Right lobe of liver (tissue), 6 donors: ENCODE results near the gene PPP1R15B. TPM values are rescaled to one million over a fixed set of nuclear protein-coding genes. Genes with fewer than 3 reads are reported as not detected.

ENCODE experiments used
- ATAC-seq, 4 donors: fragments of 200-7000 bp; cut with Tn5 transposase; one replicate each; pipeline ENCODE4 v1.9.1; 2020; ENCODE audit warnings: mild to moderate bottlenecking in 4 of 4, moderate library complexity in 4 of 4
- DNase-seq, 3 donors: peaks; one replicate each; pipeline ENCODE4 v3.0.0-alpha.2; 2020
- H3K27ac ChIP-seq, 3 donors: fragments of 200-600 bp; one replicate each; pipeline ENCODE4 v1.8.0; 2022
- H3K27me3 ChIP-seq, 2 donors: fragments of 200-600 bp; one replicate each; pipeline ENCODE4 v1.8.0; 2022
- H3K36me3 ChIP-seq, 4 donors: fragments of 200-600 bp; sonication (generic) in 1 of 4; one replicate each; pipeline versions ENCODE4 v1.5.1 to v1.8.0; 2017 to 2022; ENCODE audit warnings: control low read depth in 1 of 4
- H3K4me1 ChIP-seq, 4 donors: fragments of 200-600 bp; sonication (generic) in 1 of 4; one replicate each; pipeline versions ENCODE4 v1.5.1 to v1.8.0; 2017 to 2022; ENCODE audit warnings: control low read depth in 1 of 4
- H3K4me3 ChIP-seq, 3 donors: fragments of 200-600 bp; one replicate each; pipeline ENCODE4 v1.8.0; 2022
- H3K9me3 ChIP-seq, 4 donors: fragments of 200-600 bp; sonication (generic) in 1 of 4; one replicate each; pipeline versions ENCODE4 v1.5.1 to v1.8.0; 2017 to 2022; ENCODE audit warnings: control low read depth in 1 of 4
- POLR2A ChIP-seq: fragments of 450-650 bp; IDR thresholded peaks from one replicate; pipeline ENCODE4 v1.6.1; 2017; ENCODE audit warnings: antibody characterized with exemption, mild to moderate bottlenecking
- WGBS: methylation state at CpG from one replicate; pipeline ENCODE4 v1.1.6; 2018; ENCODE audit warnings: low coverage, low lambda C conversion rate; ENCODE audit not compliant: insufficient coverage; ENCODE audit errors: missing lambda C conversion rate; 5-methylcytosine and 5-hydroxymethylcytosine counted together
- intact Hi-C, 2 donors: fragments of 100-400 bp; cut with DNase I; formaldehyde crosslinking; loops; one replicate each; pipeline versions ENCODE4 v1.11.2 to v1.14.1; 2022
- total RNA-seq, 6 experiments: library from RNA; depleted of rRNA in 2 of 6; stranded (reverse); fragments of >200 nt in 2 of 6; fragmentation: NEBNext Ultra II Directional in 3 of 6; extraction: Animal tissue kit (Norgen Biotek cat#: 25700) in 3 of 6; gene quantifications; one replicate each; pipeline versions ENCODE4 v1.1.0 to v1.2.4, GENCODE V29; 2016 to 2023
- TF ChIP-seq, protein P1 (sequence below), 4 donors: fragments of 200-600 bp in 3 of 4; fragments of 450-650 bp in 1 of 4; IDR thresholded peaks; one replicate each; pipeline versions ENCODE4 v1.5.1 to v1.8.0; 2016 to 2022; ENCODE audit warnings: antibody characterized with exemption in 4 of 4, mild to moderate bottlenecking in 2 of 4
- donor health status: DM: no; HTN: yes; CAD: no.
- donor health status: DM: no; HTN: no; CAD: no.
- donor health status: DM: no; HTN: no; CAD: no.
- donor health status: DM: no; HTN: yes; CAD: no.
- donor health status: DM: no; HTN: yes; CAD: no.

PPP1R15B gene
- total RNA-seq, 6 experiments from 2014 or later, result 28.6 to 43.6 (median 34.3) TPM

GRCh38 chr1:204446413-204447111 is 34.9 kb upstream of the PPP1R15B start:
- Histone ChIP-seq H3K4me1 (peaks cover 0 to 26% (median 9%) of the 10 kb centered on the region in 4 donors), H3K27ac (no peak overlapping the region), H3K36me3 (peaks cover 0 to 2% (median 0%) of the 10 kb centered on the region in 4 donors), H3K9me3 (no peaks in the 10 kb centered on the region), H3K4me3 (no peak overlapping the region), H3K27me3 (no peaks in the 10 kb centered on the region)
- WGBS, result 17% methylated on average over 1 of the region's 11 CpGs
- TF ChIP-seq POLR2A, result no peak
- TF ChIP-seq, protein P1, sequence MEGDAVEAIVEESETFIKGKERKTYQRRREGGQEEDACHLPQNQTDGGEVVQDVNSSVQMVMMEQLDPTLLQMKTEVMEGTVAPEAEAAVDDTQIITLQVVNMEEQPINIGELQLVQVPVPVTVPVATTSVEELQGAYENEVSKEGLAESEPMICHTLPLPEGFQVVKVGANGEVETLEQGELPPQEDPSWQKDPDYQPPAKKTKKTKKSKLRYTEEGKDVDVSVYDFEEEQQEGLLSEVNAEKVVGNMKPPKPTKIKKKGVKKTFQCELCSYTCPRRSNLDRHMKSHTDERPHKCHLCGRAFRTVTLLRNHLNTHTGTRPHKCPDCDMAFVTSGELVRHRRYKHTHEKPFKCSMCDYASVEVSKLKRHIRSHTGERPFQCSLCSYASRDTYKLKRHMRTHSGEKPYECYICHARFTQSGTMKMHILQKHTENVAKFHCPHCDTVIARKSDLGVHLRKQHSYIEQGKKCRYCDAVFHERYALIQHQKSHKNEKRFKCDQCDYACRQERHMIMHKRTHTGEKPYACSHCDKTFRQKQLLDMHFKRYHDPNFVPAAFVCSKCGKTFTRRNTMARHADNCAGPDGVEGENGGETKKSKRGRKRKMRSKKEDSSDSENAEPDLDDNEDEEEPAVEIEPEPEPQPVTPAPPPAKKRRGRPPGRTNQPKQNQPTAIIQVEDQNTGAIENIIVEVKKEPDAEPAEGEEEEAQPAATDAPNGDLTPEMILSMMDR (IDR thresholded peaks at IDR 0.05), result peak; percentile 64 to 85 (median 84)
- peak; percentile 70 to 76 (median 74) for ATAC-seq
- intact Hi-C loops, result loop anchor here in 1 of 2 donors (5.0 kb wide), 1 partner anchor 46 kb away; the partner anchor contains the start of gene PIK3C2B
- DNase-seq, result peak; percentile 67 to 74 (median 72)

- intact Hi-C loops, result loop anchor here in 1 of 2 donors (5.0 kb wide), 1 partner anchor 46 kb away; the partner anchor contains the start of gene PIK3C2B
- Histone ChIP-seq H3K27ac (no peak overlapping the region), H3K9me3 (no peaks in the 10 kb centered on the region), H3K27me3 (no peaks in the 10 kb centered on the region), H3K36me3 (peaks cover 0 to 2% (median 0%) of the 10 kb centered on the region in 4 donors), H3K4me3 (no peak overlapping the region), H3K4me1 (peaks cover 0 to 20% (median 6%) of the 10 kb centered on the region in 4 donors)
- 40% methylated on average over 3 of the region's 11 CpGs for WGBS
- DNase-seq, result no peak
- TF ChIP-seq, protein P1 (IDR thresholded peaks at IDR 0.05), result no peak
- no peak for TF ChIP-seq POLR2A
- ATAC-seq, result no peak
These were observed 34.3 kb upstream of the PPP1R15B start for GRCh38 chr1:204445860-204446412.

DNA sequence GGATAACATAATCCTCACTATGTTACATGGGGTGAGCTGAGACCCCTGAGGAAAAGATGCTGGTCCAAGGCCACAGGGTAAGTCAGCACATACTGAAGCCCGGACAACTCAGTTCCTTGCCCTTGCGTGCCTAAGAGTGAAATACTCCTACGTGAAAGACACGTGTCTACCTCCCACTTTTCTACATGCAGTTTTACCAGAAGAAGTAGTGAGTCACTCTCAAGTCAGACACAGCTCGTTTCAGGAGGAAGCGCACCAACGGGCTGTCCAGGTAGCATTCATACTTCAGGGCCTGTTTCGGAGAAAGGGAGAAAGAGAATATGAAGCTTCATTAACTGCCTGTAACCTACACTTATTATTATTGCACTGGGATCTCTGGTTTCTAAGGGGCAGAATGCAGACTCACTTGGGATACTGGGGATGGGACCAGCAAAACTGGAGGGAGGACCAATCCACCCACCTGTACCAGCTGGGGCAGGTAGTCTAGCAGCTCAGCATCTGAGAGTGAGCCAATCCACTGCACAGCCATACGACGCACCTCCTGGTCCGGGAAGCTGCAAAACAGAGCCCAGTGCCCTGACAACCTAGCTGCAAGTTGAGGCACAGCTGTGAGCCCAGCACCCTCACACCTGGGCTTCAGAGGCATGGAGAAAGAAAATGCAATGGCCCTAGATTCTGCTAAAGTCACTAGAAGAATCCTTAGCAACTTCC is 32.4 kb upstream of the PPP1R15B start:
- ATAC-seq (no peak), DNase-seq (no peak)
- TF ChIP-seq, protein P1 (IDR thresholded peaks at IDR 0.05), result no peak
- H3K9me3 ChIP-seq, result no peaks in the 10 kb centered on the region
- intact Hi-C loops, result loop anchor here in 1 of 2 donors (5.0 kb wide), 1 partner anchor 58 kb away; no protein-coding TSS in a partner anchor
- 81% methylated on average over 5 of the region's 11 CpGs for WGBS
- peaks cover 0 to 32% (median 4%) of the 10 kb centered on the region in 4 donors for H3K4me1 ChIP-seq
- H3K27ac ChIP-seq, result peak overlapping the region in 1 of 3 donors; percentile 53
- H3K27me3 ChIP-seq, result no peaks in the 10 kb centered on the region
- H3K4me3 ChIP-seq, result no peak overlapping the region
- peaks cover 0 to 2% (median 0%) of the 10 kb centered on the region in 4 donors for H3K36me3 ChIP-seq

GRCh38 chr1:204443260-204443619 is 31.6 kb upstream of the PPP1R15B start:
- ATAC-seq (peak; percentile 9 to 51 (median 49)), DNase-seq (no peak)
- Histone ChIP-seq H3K27ac (peak overlapping the region in 2 of 3 donors; percentile 53 to 60), H3K9me3 (no peaks in the 10 kb centered on the region), H3K4me1 (peaks cover 0 to 33% (median 4%) of the 10 kb centered on the region in 4 donors), H3K36me3 (peaks cover 0 to 2% (median 0%) of the 10 kb centered on the region in 4 donors), H3K4me3 (no peak overlapping the region), H3K27me3 (no peaks in the 10 kb centered on the region)
- TF ChIP-seq, protein P1 (IDR thresholded peaks at IDR 0.05), result no peak
- no peak for TF ChIP-seq POLR2A
- intact Hi-C loops, result loop anchor here in 1 of 2 donors (5.0 kb wide), 1 partner anchor 59 kb away; no protein-coding TSS in a partner anchor
- 32% methylated on average over 6 of the region's 8 CpGs for WGBS
